ENCODE results near the gene B3GNT7.
"Not testable (repeated sequence)": the region's sequence is repeated elsewhere in the genome, so short reads cannot be mapped to it uniquely, and the experiment has no call there.

The B3GNT7 gene

DNA sequence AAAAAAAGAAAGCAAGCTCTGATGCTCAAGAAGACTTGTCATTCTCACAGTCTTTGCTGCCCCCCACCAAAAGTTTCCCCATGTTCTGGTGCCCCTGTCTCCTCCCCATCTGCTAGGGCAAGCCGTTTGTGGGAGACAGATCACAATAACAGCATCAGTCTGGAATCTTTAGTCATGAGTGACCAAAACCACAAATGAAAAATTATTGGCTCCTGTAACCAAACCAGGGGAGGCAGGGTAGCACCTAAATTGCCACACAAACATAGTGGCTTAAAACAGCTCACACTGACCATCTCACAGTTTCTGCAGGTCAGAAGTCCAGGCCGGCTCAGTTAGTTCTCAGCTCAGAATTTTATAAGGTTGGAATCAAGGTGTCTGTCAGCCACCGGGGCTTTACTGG lies 9.1 kb upstream of the B3GNT7 start:
- DNase-seq, result no peak

DNA sequence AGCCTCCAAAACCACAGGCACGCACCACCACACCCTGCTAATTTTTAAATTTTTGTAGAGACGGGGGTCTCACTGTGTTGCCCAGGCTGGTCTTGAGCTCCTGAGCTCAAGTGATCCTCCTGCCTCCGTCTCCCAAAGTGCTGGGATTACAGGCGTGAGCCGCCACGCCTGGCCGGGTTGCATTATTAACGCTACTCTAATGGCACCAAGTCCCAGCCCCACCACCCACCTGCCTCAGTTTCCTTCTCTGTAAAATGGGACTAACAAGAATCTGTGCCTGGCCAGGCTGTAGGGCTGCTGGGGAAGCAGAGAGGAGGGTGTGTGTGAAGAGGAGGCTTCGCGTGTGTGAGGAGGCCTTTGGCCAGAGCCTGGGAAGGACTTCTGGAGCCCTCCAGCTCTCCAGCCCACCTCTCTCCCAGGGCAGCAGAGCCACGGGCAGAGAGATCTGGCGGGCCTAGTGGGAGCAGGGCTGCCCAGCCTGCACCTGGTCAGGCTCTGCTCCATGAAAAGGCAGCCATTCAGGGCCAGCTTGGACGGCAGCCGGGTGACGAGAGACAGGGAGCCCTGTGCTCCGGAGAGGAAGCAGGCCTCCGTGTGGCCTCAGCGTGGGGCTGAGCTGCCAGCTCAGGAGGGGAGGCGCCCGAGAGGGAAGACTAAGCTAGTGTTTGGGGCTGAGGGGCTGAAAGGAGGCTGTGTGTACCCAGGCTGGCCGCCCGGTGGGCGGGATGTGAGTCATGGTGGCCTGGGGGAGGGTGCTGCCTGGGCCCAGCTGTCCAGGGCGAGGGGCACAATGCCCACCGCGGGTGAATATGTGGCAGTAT lies 7.4 kb upstream of the B3GNT7 start:
- no peak for DNase-seq

DNA sequence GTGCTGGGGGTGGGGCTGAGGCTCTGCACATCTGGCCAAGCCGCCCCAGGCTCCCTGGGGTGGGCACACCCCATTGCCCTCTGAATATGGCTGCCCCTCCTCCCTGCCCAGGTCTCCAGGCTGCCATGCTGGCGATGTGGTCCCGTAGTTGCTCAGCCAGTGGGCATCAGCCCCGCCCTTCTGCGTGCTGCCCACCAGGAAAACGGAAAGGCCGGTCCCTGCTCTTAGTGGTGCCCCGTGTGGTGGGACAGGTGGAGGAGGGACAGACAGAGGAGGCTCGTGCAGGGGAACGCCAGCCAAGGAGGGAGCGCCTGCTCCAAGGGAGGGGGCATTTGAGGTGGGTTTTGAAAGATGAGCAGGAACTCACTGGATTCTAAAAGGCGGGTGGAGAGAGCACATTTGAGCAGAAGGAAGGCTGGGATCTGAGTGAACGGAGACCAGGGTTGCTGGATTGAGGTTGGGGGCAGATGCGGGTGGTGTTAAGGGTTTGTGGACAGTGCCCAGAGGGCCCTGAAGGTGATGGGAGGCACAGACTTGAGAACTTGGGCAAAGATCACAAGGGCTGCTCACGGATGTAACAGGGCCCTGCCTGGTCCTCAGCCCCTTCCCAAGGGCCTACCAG lies 6.7 kb upstream of the B3GNT7 start:
- DNase-seq, result no peak

GRCh38 chr2:231390667-231391066 lies 4.8 kb upstream of the B3GNT7 start:
- DNase-seq, result no peak

DNA sequence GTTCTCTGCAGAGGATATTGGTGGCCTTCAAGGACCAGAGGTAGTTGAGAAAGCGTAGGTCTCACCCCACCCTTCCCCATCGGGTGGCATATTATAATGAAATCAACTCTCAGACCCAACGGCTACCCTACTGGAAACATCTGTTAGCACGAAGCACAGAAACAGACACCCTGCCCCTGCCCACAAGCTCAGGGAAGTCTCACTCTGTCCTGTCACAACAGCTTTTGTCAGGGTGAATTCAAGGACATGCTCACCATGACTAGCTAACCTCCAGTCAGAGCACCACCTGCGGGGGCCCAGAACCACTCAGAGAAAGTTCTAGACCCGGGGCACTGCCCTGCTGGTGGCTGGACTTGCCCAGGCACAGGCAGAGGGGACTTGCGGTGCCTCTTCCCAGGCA lies 3.5 kb upstream of the B3GNT7 start:
- no peak for DNase-seq

- no peak for DNase-seq
These were observed 2.9 kb upstream of the B3GNT7 start for GRCh38 chr2:231392431-231393148.

GRCh38 chr2:231393149-231394131 lies 2.1 kb upstream of the B3GNT7 start:
- no peak for DNase-seq

- no peak for DNase-seq
These were observed 1.0 kb upstream of the B3GNT7 start for GRCh38 chr2:231394211-231395141.

GRCh38 chr2:231396058-231396821 lies 730 bp downstream of the B3GNT7 start:
- no peak for DNase-seq

DNA sequence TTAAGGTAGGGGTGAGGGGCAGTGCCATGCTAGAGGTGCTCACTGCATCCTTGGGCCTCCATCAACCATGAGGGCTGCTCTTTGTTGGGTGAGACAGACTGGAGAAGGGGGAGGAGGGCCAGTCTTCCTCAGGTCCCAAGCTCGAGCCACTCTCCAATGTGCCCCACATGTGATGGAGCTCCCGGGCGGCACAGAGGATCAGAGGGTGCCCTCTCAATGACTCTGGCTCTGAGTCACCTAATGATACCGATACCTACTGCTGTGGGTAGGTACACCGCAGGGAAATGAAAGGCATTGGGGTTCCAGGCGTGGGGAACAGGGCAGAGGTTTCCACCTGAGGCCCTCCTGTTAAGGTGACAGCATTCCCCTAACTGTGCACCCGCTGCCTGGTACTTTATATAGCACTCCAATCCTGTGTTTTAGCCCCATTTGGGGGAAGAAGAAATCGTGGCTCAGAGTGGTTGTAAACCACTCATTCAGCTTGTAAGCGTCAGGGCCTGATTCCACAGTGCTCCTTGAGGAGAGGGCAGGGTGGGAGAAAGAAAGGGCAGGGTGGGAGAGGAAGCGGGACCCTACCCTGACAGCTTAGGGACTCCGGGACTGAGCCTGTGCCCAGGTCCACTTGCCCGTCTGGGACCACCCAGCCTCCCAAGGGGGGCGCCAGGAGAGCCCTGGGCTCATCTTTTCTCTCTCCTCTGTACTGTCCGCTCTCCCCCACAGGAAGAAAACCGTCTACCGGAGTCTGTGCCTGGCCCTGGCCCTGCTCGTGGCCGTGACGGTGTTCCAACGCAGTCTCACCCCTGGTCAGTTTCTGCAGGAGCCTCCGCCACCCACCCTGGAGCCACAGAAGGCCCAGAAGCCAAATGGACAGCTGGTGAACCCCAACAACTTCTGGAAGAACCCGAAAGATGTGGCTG lies 1.8 kb downstream of the B3GNT7 start:
- no peak for DNase-seq

DNA sequence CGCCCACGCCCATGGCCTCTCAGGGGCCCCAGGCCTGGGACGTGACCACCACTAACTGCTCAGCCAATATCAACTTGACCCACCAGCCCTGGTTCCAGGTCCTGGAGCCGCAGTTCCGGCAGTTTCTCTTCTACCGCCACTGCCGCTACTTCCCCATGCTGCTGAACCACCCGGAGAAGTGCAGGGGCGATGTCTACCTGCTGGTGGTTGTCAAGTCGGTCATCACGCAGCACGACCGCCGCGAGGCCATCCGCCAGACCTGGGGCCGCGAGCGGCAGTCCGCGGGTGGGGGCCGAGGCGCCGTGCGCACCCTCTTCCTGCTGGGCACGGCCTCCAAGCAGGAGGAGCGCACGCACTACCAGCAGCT lies 2.4 kb downstream of the B3GNT7 start:
- DNase-seq, result no peak

GRCh38 chr2:231398585-231398984 lies 3.1 kb downstream of the B3GNT7 start:
- DNase-seq, result no peak

DNA sequence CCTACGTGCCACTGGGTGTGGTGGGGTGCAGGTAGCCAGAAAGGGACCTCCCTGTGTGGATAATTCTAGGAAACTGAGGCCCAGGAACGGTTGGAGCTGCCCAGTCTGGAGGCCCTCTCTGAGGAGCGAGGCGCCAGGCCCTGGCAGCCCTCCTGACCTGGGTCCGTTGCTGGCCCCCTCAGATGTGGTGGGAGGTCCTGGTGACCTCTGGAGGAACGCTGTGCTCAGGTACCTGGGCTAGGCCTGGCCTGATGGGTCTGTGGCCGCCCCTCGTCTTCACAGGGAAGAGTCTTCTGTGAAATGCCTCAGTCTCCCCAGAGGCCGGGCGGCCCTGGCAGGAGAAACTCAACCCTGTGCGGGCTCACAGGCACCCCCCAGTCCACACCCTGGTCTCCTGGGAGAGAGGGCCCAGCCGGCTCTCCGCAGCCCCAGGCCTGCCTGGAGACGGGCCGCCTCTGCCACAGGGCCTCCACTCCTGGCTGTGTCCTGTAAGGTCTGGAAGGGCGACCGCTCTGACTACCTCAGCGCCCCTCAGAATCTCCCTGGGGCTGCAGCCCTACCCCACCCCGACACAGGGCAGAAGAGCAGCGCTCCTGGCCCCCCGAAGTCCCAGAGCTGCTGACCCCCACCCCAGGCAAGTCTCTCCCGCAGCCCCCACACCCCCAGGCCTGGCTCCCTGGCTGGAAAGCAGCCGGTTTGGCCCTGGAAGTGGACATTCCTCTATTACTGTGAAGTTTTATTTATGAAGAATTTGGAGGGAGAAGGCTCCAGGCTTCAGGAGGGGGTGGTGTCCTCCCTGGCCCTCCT lies 3.7 kb downstream of the B3GNT7 start:
- DNase-seq, result no peak

DNA sequence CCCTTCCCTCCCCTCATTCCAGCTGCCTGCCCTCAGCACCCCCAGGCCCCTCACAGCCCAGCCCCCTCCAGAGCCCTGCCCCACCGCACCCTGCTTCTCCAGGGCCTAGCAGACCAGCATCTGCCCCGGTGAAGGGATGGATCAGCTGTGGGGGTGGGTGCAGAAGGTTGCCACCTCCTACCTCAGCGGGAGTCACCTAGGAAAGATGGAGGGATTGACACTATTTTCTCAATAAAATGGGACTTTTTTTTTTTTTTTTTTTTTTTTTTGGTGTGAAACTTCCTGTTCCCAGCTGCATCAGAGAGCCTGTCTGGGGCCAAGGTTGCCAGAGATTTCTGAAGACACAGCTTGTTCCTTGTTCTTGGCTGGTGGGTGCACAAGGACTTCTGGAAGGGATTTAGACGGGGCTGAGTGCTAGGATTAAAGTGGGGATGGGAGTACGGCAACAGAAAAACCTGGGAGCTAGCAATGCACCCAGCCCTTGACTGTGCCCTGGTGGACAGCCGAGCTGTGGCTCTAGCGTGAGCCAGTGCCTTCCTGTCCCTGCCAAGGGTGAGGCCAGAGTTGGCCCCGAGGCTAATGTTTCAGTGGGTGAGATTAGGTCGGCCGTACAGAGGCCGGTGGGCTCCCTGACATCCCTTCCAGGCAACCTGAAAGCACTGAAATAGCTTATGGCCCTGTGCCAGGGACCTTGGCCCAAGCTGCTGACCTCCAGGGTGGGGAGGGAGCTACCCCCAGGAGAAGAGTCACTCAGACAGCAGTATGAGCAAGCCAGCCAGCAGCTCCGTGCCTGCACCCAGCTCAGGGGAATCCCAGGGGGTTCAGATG lies 4.6 kb downstream of the B3GNT7 start:
- no peak for DNase-seq

GRCh38 chr2:231400681-231401080 lies 5.2 kb downstream of the B3GNT7 start:
- DNase-seq, result not testable (repeated sequence)

GRCh38 chr2:231401101-231401500 lies 5.6 kb downstream of the B3GNT7 start:
- not testable (repeated sequence) for DNase-seq

- DNase-seq, result not testable (repeated sequence)
These were observed 8.1 kb downstream of the B3GNT7 start for GRCh38 chr2:231403421-231404182.

Data from NCI-H1105 treated with DMSO at 0.1 percent for 48 hours (cell line).